A673 (cell line): ENCODE data around the gene RPIA. TPM values are rescaled to one million over a fixed set of nuclear protein-coding genes. Genes with fewer than 3 reads are reported as not detected.

ENCODE experiments used
- BruUV-seq: library from RNA; stranded (reverse); fragments of 400-500 nt; replicated peaks from 2 replicates; lab custom pipeline; 2021; lab: Mats Ljungman, UMichigan
- CTCF ChIA-PET: fragments of 300-600 bp; sonication (Branson Sonifier 250); formaldehyde crosslinking; loops from one replicate; lab custom pipeline; 2022; ENCODE audit warnings: antibody characterized with exemption; lab: Charles Lee
- POLR2A ChIA-PET: fragments of 300-600 bp; sonication (Branson Sonifier 250); formaldehyde crosslinking; loops from one replicate; lab custom pipeline; 2022; ENCODE audit warnings: antibody characterized with exemption; ENCODE audit not compliant: low non-redundant PET; lab: Charles Lee
- DNase-seq: peaks from one replicate; pipeline ENCODE4 v3.0.0-alpha.2; 2015; ENCODE audit warnings: low spot score
- H3K27ac ChIP-seq: fragments of 200-600 bp; sonication (generic); 2 replicates; pipeline ENCODE4 v1.5.1; 2016; ENCODE audit warnings: mixed run types, low read depth, mild to moderate bottlenecking, mixed read lengths, antibody characterized with exemption, low read length; ENCODE audit not compliant: poor library complexity, severe bottlenecking
- H3K27me3 ChIP-seq: fragments of 200-600 bp; sonication (generic); replicated peaks from 2 replicates; pipeline ENCODE4 v1.6.1; 2017; ENCODE audit warnings: mixed run types, low read depth, mild to moderate bottlenecking, mixed read lengths, antibody characterized with exemption, low read length; ENCODE audit not compliant: insufficient read depth, poor library complexity
- H3K36me3 ChIP-seq: fragments of 200-600 bp; sonication (generic); 2 replicates; pipeline ENCODE4 v1.6.1; 2016; ENCODE audit warnings: mixed run types, mild to moderate bottlenecking, mixed read lengths, antibody characterized with exemption, low read length; ENCODE audit not compliant: insufficient read depth, poor library complexity, severe bottlenecking
- H3K4me1 ChIP-seq: fragments of 200-600 bp; sonication (generic); 2 replicates; pipeline ENCODE4 v1.6.1; 2017; ENCODE audit warnings: mixed run types, mild to moderate bottlenecking, mixed read lengths, antibody characterized with exemption, low read length; ENCODE audit not compliant: insufficient read depth, poor library complexity, severe bottlenecking
- H3K4me3 ChIP-seq: fragments of 200-600 bp; sonication (generic); 2 replicates; pipeline ENCODE4 v1.5.1; 2016; ENCODE audit warnings: low read depth, mixed run types, mild to moderate bottlenecking, mixed read lengths, low read length; ENCODE audit not compliant: poor library complexity, severe bottlenecking
- H3K9me3 ChIP-seq: fragments of 200-600 bp; sonication (generic); 2 replicates; pipeline ENCODE4 v1.6.1; 2016; ENCODE audit warnings: mixed run types, low read depth, mild to moderate bottlenecking, mixed read lengths, antibody characterized with exemption, low read length; ENCODE audit not compliant: poor library complexity, severe bottlenecking
- EZH2 ChIP-seq: fragments of 200-600 bp; sonication (generic); IDR thresholded peaks from 2 replicates; pipeline ENCODE4 v1.6.1; 2017; ENCODE audit warnings: borderline replicate concordance, low read depth, mild to moderate bottlenecking, mixed read lengths, antibody characterized with exemption, low read length; ENCODE audit not compliant: poor library complexity, severe bottlenecking
- intact Hi-C: fragments of 100-400 bp; cut with micrococcal nuclease; formaldehyde crosslinking; loops from one replicate; pipeline ENCODE4 v1.10.0; 2022; ENCODE audit not compliant: unreplicated experiment
- total RNA-seq: library from RNA; stranded (reverse); gene quantifications from 2 replicates; pipeline ENCODE4 v1.2.3, GENCODE V29; 2021
- TF ChIP-seq, protein P1 (sequence below): fragments of 300-800, 200-600 bp; sonication (generic); conservative IDR thresholded peaks from 2 replicates; pipeline ENCODE4 v1.5.1; 2017; ENCODE audit warnings: low read depth, mild to moderate bottlenecking, antibody characterized with exemption, low read length, moderate library complexity, mixed read lengths

The RPIA gene
- total RNA-seq, 1 experiment from 2014 or later: 28.6 TPM

DNA sequence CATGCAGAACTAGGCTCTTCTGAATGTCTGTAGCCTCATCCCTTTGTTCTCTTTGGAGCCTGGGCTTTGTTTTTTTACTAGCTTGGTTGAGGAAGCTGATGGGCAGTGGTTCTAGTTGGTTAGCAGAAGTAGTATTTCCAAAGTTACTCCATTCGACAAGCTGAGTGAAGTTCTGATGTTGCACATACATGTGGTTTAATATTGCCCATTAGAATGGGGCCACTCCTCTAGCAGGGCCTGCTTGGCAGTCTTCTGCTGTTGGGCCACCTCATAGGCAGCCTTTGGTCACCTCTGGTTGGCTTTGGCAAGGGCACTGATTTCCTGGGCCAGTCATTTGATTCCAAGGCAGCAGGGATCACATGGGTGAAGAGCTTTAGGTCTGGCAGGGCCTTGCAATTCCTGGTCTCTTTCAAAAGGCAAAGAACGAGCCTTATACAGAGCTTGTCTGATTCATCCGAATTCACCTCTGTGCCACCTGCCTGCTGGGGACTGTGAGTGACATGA lies 2.5 kb downstream of the RPIA start:
- Histone ChIP-seq H3K9me3 (no peaks in the 10 kb centered on the region), H3K4me3 (no peak overlapping the region), H3K27ac (no peak overlapping the region), H3K4me1 (peaks cover 8% of the 10 kb centered on the region), H3K36me3 (no peaks in the 10 kb centered on the region), H3K27me3 (no peaks in the 10 kb centered on the region)
- intact Hi-C loops: no loop called here
- CTCF ChIA-PET: no interaction called here
- BruUV-seq: no TSS peak
- no peak for TF ChIP-seq EZH2
- POLR2A ChIA-PET: no interaction called here
- no peak for DNase-seq

DNA sequence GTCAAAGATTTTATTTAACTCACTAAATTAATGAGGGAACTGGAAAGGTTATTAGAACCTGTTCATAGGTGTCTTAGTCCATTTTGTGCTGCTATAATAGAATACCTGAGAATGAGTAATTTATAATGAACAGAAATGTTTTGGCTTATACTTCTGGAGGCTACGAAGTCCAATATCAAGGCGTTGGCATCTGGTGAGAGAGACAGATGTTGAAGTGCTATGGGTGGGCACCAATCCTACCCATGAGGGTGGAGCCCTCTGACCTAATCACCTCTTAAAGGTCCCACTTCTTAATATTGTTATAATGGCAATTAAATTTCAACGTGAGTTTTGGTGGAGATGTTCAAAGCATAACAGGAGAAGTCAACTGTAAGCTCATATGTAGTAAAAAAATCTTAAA lies 5.1 kb downstream of the RPIA start:
- Histone ChIP-seq H3K4me1 (peaks cover 8% of the 10 kb centered on the region), H3K27ac (no peak overlapping the region), H3K9me3 (no peaks in the 10 kb centered on the region), H3K4me3 (no peak overlapping the region), H3K36me3 (peaks cover 5% of the 10 kb centered on the region), H3K27me3 (no peaks in the 10 kb centered on the region)
- ChIA-PET CTCF (no interaction called here), POLR2A (no interaction called here)
- intact Hi-C loops: no loop called here
- no TSS peak for BruUV-seq
- TF ChIP-seq, protein P1, sequence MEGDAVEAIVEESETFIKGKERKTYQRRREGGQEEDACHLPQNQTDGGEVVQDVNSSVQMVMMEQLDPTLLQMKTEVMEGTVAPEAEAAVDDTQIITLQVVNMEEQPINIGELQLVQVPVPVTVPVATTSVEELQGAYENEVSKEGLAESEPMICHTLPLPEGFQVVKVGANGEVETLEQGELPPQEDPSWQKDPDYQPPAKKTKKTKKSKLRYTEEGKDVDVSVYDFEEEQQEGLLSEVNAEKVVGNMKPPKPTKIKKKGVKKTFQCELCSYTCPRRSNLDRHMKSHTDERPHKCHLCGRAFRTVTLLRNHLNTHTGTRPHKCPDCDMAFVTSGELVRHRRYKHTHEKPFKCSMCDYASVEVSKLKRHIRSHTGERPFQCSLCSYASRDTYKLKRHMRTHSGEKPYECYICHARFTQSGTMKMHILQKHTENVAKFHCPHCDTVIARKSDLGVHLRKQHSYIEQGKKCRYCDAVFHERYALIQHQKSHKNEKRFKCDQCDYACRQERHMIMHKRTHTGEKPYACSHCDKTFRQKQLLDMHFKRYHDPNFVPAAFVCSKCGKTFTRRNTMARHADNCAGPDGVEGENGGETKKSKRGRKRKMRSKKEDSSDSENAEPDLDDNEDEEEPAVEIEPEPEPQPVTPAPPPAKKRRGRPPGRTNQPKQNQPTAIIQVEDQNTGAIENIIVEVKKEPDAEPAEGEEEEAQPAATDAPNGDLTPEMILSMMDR: no peak
- TF ChIP-seq EZH2: no peak
- DNase-seq: no peak

DNA sequence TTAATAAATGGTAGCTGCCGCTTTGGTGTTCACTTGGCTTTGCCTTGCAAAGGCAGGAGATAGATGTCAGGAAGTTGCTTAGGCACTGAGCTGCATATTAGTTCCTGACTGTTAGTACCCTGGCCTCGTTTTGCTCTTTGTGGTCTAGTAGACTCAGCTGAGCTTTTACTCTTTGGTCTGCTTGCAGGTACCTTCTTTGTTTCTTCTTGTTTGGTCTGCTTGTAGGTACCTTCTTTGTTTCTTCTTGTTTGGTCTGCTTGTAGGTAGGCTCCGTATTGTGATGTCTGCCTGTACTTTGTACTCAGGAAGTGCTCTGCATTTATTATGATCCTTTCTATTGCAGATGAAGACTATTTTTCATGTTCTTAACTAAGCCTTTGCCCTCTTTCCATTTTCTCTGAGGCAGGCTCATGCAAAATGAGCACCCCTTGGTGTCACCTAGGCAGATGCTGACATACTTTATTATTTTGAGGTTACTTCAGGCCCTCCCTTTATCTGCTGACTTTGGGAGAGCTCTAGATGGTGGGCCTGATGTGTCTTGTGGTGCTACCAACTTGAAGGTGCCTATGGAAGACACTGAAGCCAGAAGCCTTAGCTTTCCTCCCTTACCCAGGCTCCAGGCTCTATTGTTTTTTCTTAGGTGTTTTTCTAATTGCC lies 6.0 kb downstream of the RPIA start:
- TF ChIP-seq EZH2: no peak
- TF ChIP-seq, protein P1: no peak
- ChIA-PET CTCF (no interaction called here), POLR2A (no interaction called here)
- Histone ChIP-seq H3K27ac (no peak overlapping the region), H3K27me3 (no peaks in the 10 kb centered on the region), H3K9me3 (no peaks in the 10 kb centered on the region), H3K4me1 (peaks cover 7% of the 10 kb centered on the region), H3K4me3 (no peak overlapping the region), H3K36me3 (peaks cover 5% of the 10 kb centered on the region)
- intact Hi-C loops: no loop called here
- no peak for DNase-seq
- BruUV-seq: no TSS peak

DNA sequence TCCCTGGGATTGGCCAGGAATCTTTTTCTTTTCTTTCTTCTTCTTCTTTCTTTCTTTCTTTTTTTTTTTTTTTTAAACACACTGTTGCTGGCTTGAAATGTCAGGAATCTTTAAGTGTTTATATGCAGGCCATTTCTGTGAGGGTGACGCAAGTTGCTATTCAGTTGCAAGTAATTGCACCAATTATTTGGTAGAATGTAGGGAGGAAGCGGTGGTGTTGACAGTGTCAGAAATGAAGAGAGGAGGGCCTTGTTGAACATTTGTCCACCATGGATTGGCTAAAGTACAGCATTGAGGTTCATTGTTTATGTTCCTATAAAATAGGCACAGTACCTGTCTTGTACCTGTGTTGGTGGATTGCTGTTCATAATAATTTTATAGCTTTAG lies 6.5 kb downstream of the RPIA start:
- TF ChIP-seq, protein P1: no peak
- no peak for TF ChIP-seq EZH2
- Histone ChIP-seq H3K36me3 (peaks cover 5% of the 10 kb centered on the region), H3K27ac (no peak overlapping the region), H3K9me3 (no peaks in the 10 kb centered on the region), H3K27me3 (no peaks in the 10 kb centered on the region), H3K4me3 (no peak overlapping the region), H3K4me1 (peaks cover 2% of the 10 kb centered on the region)
- no TSS peak for BruUV-seq
- DNase-seq: no peak
- CTCF ChIA-PET: no interaction called here
- intact Hi-C loops: no loop called here
- POLR2A ChIA-PET: no interaction called here
